Left colon (tissue), 2 donors: ENCODE measurements around the gene SLCO1A2. TPM values are rescaled to one million over a fixed set of nuclear protein-coding genes. Genes with fewer than 3 reads are reported as not detected.

Source experiments
- ATAC-seq: fragments of 200-7000 bp; cut with Tn5 transposase; one replicate; pipeline ENCODE4 v1.9.1; 2020; ENCODE audit warnings: mild to moderate bottlenecking, moderate library complexity
- DNase-seq, 2 donors: peaks; one replicate each; pipeline ENCODE4 v3.0.0-alpha.2; 2020
- intact Hi-C, 2 donors: fragments of 100-400 bp; cut with DNase I in 1 of 2; cut with micrococcal nuclease in 1 of 2; formaldehyde crosslinking; loops; one replicate each; pipeline versions ENCODE4 v1.11.2 to v1.14.0; 2022; cut with DNase I, micrococcal nuclease
- total RNA-seq, 2 donors: library from RNA; stranded (reverse); fragmentation: NEBNext Ultra II Directional; extraction: Animal tissue kit (Norgen Biotek cat#: 25700); gene quantifications; one replicate each; pipeline ENCODE4 v1.2.1, GENCODE V29; 2021
- donor health status: DM: no; HTN: no; CAD: no.
- donor health status: DM: yes; HTN: yes; CAD: no.

Gene SLCO1A2
- total RNA-seq, 2 donors from 2014 or later, result not detected

- no peak for ATAC-seq
- intact Hi-C loops, result no loop called here
- DNase-seq, result no peak
Observed at GRCh38 chr12:21223930-21224329, 110.8 kb downstream of the SLCO1A2 start.

GRCh38 chr12:21221778-21222177 is 112.9 kb downstream of the SLCO1A2 start:
- no peak for DNase-seq
- ATAC-seq, result no peak
- intact Hi-C loops, result no loop called here

GRCh38 chr12:21221072-21221471 is 113.6 kb downstream of the SLCO1A2 start:
- intact Hi-C loops, result no loop called here
- no peak for ATAC-seq
- no peak for DNase-seq

- intact Hi-C loops, result no loop called here
- ATAC-seq, result no peak
Observed at GRCh38 chr12:21220266-21220665, 114.5 kb downstream of the SLCO1A2 start.

GRCh38 chr12:21219206-21219605 is 115.5 kb downstream of the SLCO1A2 start:
- intact Hi-C loops, result no loop called here
- no peak for DNase-seq
- ATAC-seq, result no peak

More at GRCh38 chr12:21220266-21220665, 114.5 kb downstream of the SLCO1A2 start:
- no peak for DNase-seq

Other genes starting within 250 kb of the SLCO1A2 start
- gene SLCO1B1, start 203.7 kb downstream of the SLCO1A2 start, total RNA-seq, result not detected
- not detected for gene IAPP, start 38.0 kb upstream of the SLCO1A2 start, total RNA-seq
- 10 to 100 TPM; 36.7 to 46.2 TPM for gene PYROXD1, start 102.7 kb upstream of the SLCO1A2 start, total RNA-seq
- 10 to 100 TPM; 11.5 to 11.7 TPM for gene RECQL, start 166.7 kb upstream of the SLCO1A2 start, total RNA-seq
- gene GOLT1B, start 166.9 kb upstream of the SLCO1A2 start, total RNA-seq, result 10 to 100 TPM; 18.6 to 23.3 TPM
- gene SPX, start 191.4 kb upstream of the SLCO1A2 start, total RNA-seq, result not detected